ENCODE data around the gene SLC9A9. TPM values are rescaled to one million over a fixed set of nuclear protein-coding genes. Genes with fewer than 3 reads are reported as not detected.

Gene SLC9A9
- total RNA-seq, 1 donor from 2014 or later: 4.9 TPM

DNA sequence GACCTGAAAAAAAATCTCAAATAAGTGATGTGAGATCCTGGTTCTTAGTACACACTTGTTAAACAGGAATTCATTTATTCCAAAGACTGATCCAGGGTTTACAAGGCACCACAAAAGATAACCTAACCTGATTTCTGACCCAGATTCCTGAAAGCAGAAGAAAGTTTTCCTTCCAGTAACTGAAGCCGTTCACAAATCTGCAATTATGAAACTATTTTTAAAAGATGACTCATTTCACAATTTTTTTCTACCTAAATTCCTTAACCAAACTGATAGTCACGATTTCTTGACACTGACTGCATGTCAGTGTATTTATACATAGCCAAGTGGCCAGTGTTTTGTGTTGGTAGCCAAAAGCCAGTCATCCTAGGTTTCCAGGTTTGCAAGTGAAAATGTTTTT lies 17.1 kb downstream of the SLC9A9 start:
- no peak for DNase-seq
- Histone ChIP-seq H3K27ac (replicated peaks) (peak overlapping the region; percentile 36), H3K36me3 (no peaks in the 10 kb centered on the region), H3K27me3 (ENCODE audit: low read depth) (no peaks in the 10 kb centered on the region), H3K9me3 (replicated peaks) (no peaks in the 10 kb centered on the region), H3K4me3 (no peak overlapping the region), H3K4me1 (peaks cover 8% of the 10 kb centered on the region)
- intact Hi-C loops (cut with micrococcal nuclease): no loop called here
- TF ChIP-seq, protein P1, sequence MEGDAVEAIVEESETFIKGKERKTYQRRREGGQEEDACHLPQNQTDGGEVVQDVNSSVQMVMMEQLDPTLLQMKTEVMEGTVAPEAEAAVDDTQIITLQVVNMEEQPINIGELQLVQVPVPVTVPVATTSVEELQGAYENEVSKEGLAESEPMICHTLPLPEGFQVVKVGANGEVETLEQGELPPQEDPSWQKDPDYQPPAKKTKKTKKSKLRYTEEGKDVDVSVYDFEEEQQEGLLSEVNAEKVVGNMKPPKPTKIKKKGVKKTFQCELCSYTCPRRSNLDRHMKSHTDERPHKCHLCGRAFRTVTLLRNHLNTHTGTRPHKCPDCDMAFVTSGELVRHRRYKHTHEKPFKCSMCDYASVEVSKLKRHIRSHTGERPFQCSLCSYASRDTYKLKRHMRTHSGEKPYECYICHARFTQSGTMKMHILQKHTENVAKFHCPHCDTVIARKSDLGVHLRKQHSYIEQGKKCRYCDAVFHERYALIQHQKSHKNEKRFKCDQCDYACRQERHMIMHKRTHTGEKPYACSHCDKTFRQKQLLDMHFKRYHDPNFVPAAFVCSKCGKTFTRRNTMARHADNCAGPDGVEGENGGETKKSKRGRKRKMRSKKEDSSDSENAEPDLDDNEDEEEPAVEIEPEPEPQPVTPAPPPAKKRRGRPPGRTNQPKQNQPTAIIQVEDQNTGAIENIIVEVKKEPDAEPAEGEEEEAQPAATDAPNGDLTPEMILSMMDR (IDR thresholded peaks at IDR 0.05; ENCODE audit: borderline replicate concordance): no peak

DNA sequence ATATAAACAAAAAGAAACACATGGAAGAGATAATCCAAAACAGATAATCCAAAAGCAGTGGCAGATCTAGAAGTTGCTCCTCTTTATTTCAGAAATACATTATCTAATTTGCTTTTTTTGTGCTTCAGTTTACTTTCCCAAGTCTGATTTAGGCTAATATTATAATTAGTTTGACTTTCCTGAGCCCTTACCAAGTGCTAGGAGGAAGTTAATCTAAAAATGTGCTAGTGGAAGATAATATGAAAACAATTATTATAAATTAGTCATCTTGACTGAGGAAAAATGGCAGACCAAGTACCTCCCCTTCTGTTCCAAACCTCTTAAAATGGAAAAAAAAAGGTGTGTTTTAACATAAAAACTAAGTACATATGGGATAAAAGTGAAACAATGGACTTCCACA lies 17.5 kb downstream of the SLC9A9 start:
- Histone ChIP-seq H3K4me1 (peaks cover 8% of the 10 kb centered on the region), H3K27ac (replicated peaks) (peak overlapping the region; percentile 36), H3K4me3 (no peak overlapping the region), H3K27me3 (ENCODE audit: low read depth) (no peaks in the 10 kb centered on the region), H3K9me3 (replicated peaks) (no peaks in the 10 kb centered on the region), H3K36me3 (no peaks in the 10 kb centered on the region)
- no peak for DNase-seq
- intact Hi-C loops (cut with micrococcal nuclease): no loop called here
- TF ChIP-seq, protein P1 (IDR thresholded peaks at IDR 0.05; ENCODE audit: borderline replicate concordance): no peak

DNA sequence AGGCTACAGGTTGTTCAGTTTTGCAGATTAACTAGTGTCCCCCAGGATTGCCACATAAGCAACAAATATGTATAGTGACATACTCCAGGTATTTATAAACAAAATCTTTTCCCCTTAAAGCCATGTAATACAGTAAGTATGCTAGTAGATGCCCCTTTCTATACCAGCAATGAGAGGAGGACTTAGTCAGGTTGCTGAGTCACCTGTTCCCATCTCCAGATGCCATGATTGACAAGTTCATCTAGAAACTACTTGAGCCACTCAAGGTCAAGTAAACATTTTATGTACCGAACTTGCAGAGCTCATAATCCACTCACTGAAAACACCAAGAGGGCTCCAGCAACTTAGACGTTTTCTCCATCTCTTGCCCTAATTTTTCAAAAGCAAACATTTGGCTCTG lies 18.2 kb downstream of the SLC9A9 start:
- intact Hi-C loops (cut with micrococcal nuclease): no loop called here
- Histone ChIP-seq H3K27me3 (ENCODE audit: low read depth) (no peaks in the 10 kb centered on the region), H3K4me3 (no peak overlapping the region), H3K27ac (replicated peaks) (no peak overlapping the region), H3K9me3 (replicated peaks) (no peaks in the 10 kb centered on the region), H3K36me3 (no peaks in the 10 kb centered on the region), H3K4me1 (peaks cover 8% of the 10 kb centered on the region)
- TF ChIP-seq, protein P1 (IDR thresholded peaks at IDR 0.05; ENCODE audit: borderline replicate concordance): no peak
- no peak for DNase-seq

DNA sequence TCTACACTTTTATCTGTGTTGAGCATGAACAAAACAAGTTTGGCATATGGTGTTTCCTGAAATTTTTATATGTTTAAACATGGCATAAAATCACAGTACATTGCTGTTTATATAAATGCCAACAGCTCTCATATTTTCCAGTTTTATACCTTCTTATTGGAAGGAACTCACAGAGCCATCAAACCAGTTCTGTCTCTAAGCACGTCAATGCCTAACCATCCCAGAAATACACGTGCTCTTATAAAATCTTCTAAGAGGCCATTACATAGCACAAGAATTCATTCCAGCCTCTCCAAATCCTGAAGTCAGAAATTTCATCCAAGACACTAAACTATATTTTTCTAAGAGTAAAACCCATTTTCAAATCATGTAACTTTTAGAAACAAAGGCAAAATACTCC lies 20.8 kb downstream of the SLC9A9 start:
- Histone ChIP-seq H3K27ac (replicated peaks) (no peak overlapping the region), H3K4me1 (peaks cover 8% of the 10 kb centered on the region), H3K27me3 (ENCODE audit: low read depth) (no peaks in the 10 kb centered on the region), H3K4me3 (no peak overlapping the region), H3K9me3 (replicated peaks) (no peaks in the 10 kb centered on the region), H3K36me3 (no peaks in the 10 kb centered on the region)
- intact Hi-C loops (cut with micrococcal nuclease): no loop called here
- DNase-seq: no peak
- TF ChIP-seq, protein P1 (IDR thresholded peaks at IDR 0.05; ENCODE audit: borderline replicate concordance): no peak

DNA sequence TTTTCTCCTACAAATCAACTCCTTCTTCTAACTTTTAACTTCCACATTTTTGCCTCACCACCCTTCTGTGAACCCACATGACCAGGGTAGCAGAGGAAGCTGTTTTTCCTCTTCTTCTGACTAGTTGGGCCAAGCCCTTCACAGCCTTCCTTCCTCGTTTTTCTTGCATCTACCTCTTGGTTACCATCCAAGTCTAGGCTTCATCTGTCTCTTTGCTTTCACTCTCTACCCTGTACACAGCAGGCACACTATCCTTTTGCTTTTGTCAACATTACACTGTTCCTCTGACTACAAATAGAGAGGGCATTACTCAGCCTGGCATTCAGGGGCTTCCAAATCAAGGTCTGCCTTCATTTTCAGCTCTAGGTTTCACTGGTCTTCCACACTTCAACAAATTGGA lies 22.0 kb downstream of the SLC9A9 start:
- intact Hi-C loops (cut with micrococcal nuclease): no loop called here
- peaks cover 8% of the 10 kb centered on the region for H3K4me1 ChIP-seq
- H3K27me3 ChIP-seq (ENCODE audit: low read depth): no peaks in the 10 kb centered on the region
- no peaks in the 10 kb centered on the region for H3K9me3 ChIP-seq (replicated peaks)
- no peak overlapping the region for H3K27ac ChIP-seq (replicated peaks)
- TF ChIP-seq, protein P1 (IDR thresholded peaks at IDR 0.05; ENCODE audit: borderline replicate concordance): no peak
- H3K36me3 ChIP-seq: no peaks in the 10 kb centered on the region
- DNase-seq: no peak
- H3K4me3 ChIP-seq: no peak overlapping the region

DNA sequence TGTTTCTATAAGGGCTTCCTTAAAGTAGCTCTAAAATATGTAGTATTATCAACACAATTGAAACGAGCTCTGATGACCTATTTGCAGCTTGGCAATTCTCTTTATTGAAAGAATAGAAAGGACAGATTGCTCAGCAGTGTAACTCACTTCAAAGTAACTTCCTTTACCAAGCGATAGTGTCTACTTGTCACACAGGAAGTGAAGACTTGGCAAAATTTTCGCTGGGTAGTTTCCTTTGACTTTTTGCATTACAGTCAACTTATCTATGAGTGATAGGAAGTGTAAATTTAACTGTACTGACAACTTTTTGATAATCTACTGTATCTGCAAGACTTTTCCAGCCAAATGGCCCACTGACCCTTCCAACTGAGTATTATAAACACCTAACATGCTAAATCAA lies 22.8 kb downstream of the SLC9A9 start:
- Histone ChIP-seq H3K36me3 (no peaks in the 10 kb centered on the region), H3K4me3 (no peak overlapping the region), H3K4me1 (peaks cover 1% of the 10 kb centered on the region), H3K9me3 (replicated peaks) (no peaks in the 10 kb centered on the region), H3K27ac (replicated peaks) (no peak overlapping the region), H3K27me3 (ENCODE audit: low read depth) (no peaks in the 10 kb centered on the region)
- intact Hi-C loops (cut with micrococcal nuclease): no loop called here
- DNase-seq: no peak
- TF ChIP-seq, protein P1 (IDR thresholded peaks at IDR 0.05; ENCODE audit: borderline replicate concordance): no peak

Data from left ventricle myocardium inferior (tissue), 1 donor.